ENCODE data around the gene NDUFS1. TPM values are rescaled to one million over a fixed set of nuclear protein-coding genes. Genes with fewer than 3 reads are reported as not detected.
A peak's percentile ranks its signal among the peaks of the same experiment; 100 is the strongest.
"Not testable (repeated sequence)": the region's sequence is repeated elsewhere in the genome, so short reads cannot be mapped to it uniquely, and the experiment has no call there.

The NDUFS1 gene
- total RNA-seq, 1 donor from 2014 or later, result 265 TPM

DNA sequence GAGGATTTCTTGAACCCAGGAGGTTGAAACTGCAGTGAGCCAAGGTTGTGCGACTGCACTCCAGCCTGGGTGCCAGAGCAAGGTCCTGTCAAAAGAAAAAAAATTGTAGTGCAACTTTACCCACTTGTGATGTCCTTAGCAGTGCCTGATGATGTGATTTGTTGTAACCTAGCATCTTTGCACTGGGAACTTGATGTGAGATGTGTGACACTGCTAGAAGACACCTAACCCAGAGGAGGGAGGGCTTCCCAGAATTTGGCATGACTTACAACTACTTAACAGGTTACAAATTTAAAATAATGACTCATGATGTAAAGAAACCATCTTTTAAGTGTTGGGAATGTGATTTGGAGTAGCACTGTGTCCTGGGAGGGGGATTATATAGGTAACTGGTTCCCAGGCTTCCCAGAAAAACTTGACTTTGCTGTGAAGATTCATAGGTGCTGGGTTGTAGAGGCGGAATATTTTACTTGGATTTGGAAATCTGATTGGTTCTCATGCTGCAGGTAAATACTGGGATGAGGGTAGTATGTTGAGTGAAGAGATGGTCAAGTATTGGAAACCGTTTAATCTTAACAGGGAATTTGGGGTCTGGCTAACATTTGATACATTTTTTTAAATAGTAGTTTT, 4.1 kb upstream of the NDUFS1 start:
- DNase-seq (ENCODE audit: low read depth), result no peak

GRCh38 chr2:206162401-206162800, 3.2 kb upstream of the NDUFS1 start:
- not testable (repeated sequence) for DNase-seq (ENCODE audit: low read depth)

DNA sequence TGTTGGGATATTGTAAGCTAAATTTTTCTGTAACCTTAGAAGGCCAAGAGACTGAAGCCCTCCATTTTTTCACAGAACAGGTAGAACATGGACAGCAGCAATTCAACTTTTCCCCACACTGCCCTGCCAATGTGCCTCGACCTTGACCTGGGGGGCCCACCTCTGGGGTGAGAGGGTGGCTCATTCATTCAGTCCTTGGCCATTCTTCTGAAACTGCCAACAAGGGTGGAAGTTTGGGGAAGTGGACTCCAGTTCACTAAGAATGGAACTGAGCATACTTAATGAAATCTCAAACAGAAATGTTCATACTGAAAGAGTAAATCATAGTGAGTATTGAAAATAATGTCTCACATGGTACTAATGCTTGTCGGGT, 1.5 kb upstream of the NDUFS1 start:
- no peak for DNase-seq (ENCODE audit: low read depth)

DNA sequence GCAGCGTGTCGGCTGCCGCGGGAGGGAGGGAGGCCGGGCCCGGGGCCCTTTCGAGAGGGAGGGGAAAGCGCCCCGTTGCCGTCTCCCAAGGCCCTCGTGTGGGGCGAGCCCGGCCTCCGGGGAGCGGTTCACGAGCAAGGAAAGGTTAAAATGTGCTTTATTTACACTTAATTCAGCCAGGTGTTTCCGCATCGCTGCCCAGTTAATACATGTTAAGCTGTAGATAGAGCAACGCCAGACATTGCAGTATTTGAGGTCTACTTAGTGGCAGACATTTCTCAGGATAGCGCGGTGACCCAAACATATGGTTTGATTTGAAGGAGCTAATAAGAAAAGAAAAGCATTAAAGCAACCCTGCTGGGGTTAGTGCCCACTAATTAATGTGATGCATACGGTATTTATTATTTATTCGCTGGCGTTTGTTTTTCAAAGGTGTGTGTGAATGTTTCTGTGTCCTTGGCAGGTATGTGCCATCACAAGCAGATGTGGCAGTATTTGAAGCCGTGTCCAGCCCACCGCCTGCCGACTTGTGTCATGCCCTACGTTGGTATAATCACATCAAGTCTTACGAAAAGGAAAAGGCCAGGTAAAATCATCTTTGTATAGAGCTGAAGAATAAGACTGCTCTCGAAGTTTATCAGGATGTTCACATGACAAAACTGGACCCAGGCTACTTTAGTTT, 1.0 kb upstream of the NDUFS1 start:
- no peak for DNase-seq (ENCODE audit: low read depth)

DNA sequence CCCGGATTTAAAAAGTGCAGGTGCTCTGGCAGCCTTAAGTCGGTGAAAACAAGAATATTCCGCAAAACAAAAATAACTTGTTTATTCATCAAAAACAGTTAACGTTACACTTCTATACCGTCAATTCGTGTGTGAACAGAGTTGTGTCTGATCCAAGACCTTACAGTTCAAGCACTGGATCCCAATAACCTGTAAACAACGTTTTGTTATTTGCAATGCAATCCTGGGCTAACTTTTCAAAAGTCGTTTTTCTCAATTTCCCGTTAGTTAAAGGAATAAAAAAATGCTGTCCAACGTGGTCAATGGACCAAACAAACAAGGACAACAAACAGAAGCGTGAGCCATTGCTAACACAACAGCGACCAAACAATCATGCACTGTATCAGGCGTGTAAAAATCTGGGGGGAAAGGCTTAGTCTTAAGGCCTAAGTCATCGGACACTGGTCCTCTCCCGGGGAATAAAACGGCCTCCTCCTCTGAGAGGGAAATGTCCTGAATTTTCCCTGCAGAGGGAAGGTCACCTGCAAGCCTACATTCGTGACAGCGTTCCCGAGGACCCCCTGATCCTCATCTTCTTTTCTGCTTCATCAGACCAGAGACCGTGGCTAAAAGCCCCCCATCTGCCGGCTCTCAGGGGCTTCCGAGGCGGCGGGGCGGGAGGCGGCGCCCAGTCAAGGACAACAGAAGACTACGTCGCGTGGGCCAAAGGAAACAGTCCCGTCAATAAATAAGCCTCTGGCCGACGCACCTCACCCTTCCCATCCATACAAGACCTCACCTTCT, 490 bp downstream of the NDUFS1 start:
- DNase-seq (ENCODE audit: low read depth), result peak; percentile 35

DNA sequence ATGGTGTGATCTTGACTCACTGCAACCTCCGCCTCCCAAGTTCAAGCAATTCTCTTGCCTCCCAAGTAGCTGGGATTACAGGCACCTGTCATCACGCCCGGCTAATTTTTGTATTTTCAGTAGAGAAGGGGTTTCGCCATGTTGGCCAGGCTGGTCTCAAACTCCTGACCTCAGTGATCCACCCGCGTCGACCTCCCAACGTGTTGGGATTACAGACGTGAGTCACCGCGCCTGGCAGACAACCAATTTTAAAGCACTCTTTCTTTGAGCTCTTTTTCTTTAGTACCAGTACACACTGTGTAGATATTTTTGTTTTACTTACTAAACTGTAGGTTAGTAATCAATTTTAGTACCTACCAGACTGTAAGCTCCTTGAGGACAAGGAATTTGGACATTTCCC, 2.2 kb downstream of the NDUFS1 start:
- not testable (repeated sequence) for DNase-seq (ENCODE audit: low read depth)

- peak; percentile 55 for DNase-seq (ENCODE audit: low read depth)
Observed at GRCh38 chr2:206154197-206154596, 5.0 kb downstream of the NDUFS1 start.

- no peak for DNase-seq (ENCODE audit: low read depth)
Observed at GRCh38 chr2:206150631-206151030, 8.6 kb downstream of the NDUFS1 start.

GRCh38 chr2:206150168-206150567, 9.1 kb downstream of the NDUFS1 start:
- DNase-seq (ENCODE audit: low read depth), result no peak

DNA sequence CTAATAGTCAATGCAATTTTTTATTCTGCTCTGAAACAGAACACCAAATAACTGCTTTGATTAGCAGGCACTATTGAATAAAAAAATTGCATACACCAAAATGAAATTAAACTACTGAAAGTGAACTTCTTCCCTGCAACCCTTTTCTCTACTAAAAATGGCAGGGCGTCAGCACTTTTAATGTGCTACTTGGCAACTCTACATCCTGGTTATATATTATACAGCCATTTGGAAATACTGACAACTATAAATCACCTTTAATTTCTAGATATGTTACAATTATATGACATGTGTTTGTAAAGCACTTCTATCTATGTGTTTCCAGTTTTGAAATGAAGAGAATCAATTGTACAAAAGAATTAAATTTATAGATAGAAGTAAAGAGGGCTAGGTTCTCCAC, 9.9 kb downstream of the NDUFS1 start:
- DNase-seq (ENCODE audit: low read depth), result no peak

GRCh38 chr2:206145665-206146064, 13.6 kb downstream of the NDUFS1 start:
- DNase-seq (ENCODE audit: low read depth), result no peak

GRCh38 chr2:206144383-206144782, 14.9 kb downstream of the NDUFS1 start:
- no peak for DNase-seq (ENCODE audit: low read depth)

DNA sequence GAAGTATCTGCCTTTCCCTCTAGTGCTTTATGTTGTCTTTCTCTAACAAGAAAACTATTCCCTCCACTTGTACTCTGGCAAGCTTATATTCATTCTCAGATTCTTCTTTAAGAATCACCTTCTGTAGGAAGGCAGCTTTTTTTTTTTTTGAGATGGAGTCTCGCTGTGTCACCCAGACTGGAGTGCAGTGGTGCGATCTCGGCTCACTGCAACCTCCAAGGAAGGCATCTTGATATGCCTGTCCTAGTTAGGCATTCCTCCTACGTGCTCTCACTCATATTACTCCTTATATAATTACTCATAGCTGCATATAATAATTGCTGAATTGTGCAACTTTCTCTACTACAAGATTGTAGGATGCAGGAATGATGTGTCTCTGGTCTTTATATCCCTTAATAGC, 15.8 kb downstream of the NDUFS1 start:
- DNase-seq (ENCODE audit: low read depth), result no peak

GRCh38 chr2:206127656-206128055, 31.6 kb downstream of the NDUFS1 start:
- DNase-seq (ENCODE audit: low read depth), result no peak

- DNase-seq (ENCODE audit: low read depth), result no peak
Observed at GRCh38 chr2:206125901-206126300, 33.3 kb downstream of the NDUFS1 start.

DNA sequence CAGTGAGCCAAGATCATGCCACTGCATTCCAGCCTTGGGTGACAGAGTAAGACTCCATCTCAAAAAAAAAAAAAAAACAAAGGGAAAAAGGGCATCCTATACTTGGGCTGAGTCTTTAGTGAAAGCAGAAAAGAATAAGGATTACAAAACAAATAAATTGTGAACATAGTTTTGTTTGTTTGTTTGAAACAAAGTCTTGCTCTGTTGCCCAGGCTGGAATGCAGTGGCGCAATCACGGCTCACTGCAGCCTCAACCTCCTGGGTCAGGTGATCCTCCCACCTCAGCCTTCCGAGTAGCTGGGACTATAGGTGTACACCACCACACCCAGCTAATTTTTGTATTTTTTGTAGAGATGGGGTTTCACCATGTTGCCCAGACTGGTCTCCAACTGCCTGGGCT, 36.7 kb downstream of the NDUFS1 start:
- DNase-seq (ENCODE audit: low read depth), result not testable (repeated sequence)

DNA sequence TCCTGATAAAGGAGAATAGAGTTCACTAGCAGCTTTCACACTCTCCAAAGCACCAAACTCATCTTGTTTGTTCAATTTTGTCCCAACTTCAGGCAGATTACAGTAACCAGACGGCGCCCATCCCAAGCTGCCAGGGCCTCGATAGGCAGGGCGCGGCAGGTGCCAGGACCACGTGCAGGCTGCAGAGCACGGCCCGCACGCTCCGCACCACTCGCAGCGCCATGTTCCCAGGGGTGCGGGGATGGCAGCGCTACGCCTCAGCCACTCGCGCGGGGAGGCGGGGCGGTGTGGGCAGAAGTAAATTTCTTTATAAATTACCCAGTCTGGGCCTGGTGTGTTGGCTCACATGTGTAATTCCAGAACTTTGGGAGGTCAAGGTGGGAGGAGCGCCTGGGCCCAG, 43.0 kb downstream of the NDUFS1 start:
- DNase-seq (ENCODE audit: low read depth), result no peak

- DNase-seq (ENCODE audit: low read depth), result no peak
Observed at GRCh38 chr2:206115026-206115578, 44.1 kb downstream of the NDUFS1 start.

GRCh38 chr2:206112846-206113547, 46.2 kb downstream of the NDUFS1 start:
- no peak for DNase-seq (ENCODE audit: low read depth)

GRCh38 chr2:206112108-206112507, 47.1 kb downstream of the NDUFS1 start:
- DNase-seq (ENCODE audit: low read depth), result peak; percentile 17

GRCh38 chr2:206108713-206109112, 50.5 kb downstream of the NDUFS1 start:
- no peak for DNase-seq (ENCODE audit: low read depth)

All from myocyte (in vitro differentiated cells).